ENCODE data around the gene C14orf180.
"Not testable (repeated sequence)": the region's sequence is repeated elsewhere in the genome, so short reads cannot be mapped to it uniquely, and the experiment has no call there.

The C14orf180 gene

DNA sequence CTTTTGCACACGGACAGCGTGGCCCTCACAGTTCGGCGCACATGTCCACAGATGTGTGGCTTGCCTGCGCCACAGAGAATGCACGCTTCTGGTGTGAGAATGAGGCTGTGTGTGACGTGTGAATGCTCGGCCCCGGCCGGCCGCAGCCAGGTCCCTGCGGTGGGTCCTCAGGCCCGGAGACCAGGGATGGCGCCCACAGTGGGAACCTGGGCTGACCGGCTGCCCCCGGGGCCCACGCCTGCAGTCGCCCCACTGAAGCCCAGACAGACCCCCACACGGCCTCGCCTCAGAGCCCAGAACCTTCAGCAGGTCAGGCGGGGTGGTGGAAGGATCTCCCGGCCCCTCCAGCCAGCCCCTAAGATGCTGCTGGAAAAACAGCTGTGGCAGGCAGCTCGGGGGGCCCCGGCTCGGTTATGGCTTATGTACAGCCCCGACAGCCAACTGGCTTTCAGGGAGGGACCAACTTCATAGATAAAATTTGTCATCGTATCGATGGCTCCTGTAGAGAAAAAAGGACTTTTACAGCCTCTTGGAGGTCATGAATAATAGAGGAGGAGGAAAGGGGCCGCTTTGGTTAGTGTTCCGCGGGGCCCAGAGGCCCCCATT lies 4.5 kb upstream of the C14orf180 start:
- no peak for DNase-seq
- in situ Hi-C loops (cut with MboI; ENCODE audit: low pct_unique_long_range_greater_than_20kb, low sequenced_read_pairs), result no loop called here

DNA sequence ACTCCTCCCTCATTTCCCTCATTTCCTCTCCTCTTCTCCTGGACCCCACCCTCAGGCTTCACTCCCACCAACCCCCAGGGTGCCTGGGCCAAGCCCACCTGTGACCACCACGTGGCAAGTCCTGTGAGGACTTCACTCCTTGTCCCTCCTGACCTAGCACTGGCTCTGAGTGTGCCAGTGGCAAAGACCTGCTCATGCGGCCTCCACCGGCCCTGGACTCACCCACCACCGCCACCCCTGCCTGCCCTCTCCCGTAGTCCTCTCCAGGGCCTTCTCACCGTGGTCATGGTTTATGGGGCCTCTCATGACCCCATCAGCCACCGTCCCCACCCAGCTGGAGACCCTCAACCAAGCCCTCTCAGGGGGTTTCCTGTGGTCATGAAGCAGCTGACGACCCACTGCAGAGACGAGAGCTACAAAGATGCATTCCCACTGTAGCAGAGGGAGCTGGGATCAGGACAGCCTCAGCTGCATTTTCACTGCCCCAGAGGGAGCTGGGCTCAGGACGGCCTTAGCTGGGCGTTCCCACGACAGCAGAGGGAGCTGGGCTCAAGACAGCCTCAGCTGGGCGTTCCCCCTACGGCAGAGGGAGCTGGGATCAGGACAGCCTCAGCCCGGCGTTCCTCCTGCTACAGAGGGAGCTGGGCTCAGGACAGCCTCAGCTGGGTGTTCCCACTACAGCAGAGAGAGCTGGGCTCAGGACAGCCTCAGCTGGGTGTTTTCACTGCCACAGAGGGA lies 3.2 kb upstream of the C14orf180 start:
- no peak for DNase-seq
- in situ Hi-C loops (cut with MboI; ENCODE audit: low pct_unique_long_range_greater_than_20kb, low sequenced_read_pairs), result no loop called here

DNA sequence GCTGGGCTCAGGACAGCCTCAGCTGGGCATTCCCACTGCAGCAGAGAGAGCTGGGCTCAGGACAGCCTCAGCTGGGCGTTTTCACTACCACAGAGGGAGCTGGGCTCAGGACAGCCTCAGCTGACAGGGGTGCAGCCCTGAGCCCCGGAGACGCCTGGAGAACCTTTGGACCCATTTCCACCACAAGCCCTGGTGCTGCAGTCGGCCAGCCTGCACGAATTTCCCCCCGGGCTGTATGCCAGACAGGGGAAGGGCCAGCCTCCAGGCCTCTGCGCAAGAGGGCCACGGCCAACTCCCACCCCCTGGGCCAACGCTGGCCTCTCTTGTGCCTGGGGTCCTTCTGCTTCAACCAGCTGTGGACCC lies 2.6 kb upstream of the C14orf180 start:
- in situ Hi-C loops (cut with MboI; ENCODE audit: low pct_unique_long_range_greater_than_20kb, low sequenced_read_pairs), result no loop called here
- DNase-seq, result no peak

DNA sequence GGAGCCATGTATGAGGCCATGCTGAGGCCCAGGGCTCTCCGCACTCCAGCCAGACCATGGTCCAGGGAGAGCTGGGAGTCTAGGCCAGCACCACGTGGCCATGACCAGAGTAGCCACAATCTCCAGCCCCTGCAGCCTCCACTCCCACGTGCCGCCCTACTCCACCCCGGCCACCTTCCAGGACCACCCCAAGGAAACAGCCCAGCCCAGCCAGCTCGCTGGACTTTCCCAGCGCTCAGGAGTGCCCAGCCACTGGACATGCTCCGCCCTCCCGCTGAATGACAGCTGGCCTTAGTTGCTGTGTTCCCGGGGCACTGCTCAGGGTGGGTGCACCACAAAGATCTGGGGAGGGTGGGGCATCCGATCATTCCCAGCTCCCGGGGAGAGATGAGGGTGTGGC lies 2.1 kb upstream of the C14orf180 start:
- no peak for DNase-seq
- in situ Hi-C loops (cut with MboI; ENCODE audit: low pct_unique_long_range_greater_than_20kb, low sequenced_read_pairs), result no loop called here

DNA sequence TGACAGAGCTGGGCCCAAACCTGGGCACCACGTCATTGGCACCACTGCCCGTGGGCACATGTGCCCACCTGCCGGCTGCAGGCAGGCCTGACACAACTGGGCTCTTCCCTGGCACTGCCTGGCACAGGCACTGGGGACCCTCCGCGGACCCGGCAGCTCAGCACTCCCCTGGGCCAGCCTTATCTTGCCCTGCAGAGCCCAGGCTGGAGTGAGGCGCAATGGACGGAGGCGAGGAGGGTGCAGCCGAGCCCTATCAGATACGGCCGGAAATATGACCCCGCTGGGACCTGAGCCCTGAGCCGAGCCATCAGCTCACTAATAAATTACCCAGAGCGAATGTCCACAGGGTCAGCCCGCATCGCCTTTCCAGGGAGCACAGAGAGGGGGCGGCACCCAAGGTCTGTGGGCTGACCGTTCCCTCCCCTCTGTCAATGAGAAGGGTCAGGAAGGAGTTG lies 1.7 kb upstream of the C14orf180 start:
- in situ Hi-C loops (cut with MboI; ENCODE audit: low pct_unique_long_range_greater_than_20kb, low sequenced_read_pairs), result no loop called here
- DNase-seq, result no peak

DNA sequence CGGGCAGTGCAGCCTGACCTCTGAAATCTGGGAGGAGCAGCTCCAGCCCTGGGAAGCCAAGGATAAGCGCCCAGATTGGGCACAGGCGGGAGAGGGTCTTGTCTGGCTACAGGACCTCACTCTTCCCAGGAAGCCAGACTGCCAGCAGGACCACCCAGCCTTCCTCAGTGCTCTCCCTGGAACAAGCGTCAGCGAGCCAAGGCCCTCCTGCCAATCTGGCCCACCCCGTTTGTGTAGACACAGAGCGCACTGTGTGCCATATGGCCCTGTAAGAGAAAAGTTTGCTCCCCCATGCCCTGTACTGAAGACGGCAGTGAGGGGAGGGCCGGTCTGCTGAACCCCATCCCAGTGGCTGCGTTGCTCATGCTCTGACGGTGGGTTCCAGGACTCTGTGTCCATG lies 1.2 kb upstream of the C14orf180 start:
- in situ Hi-C loops (cut with MboI; ENCODE audit: low pct_unique_long_range_greater_than_20kb, low sequenced_read_pairs), result no loop called here
- no peak for DNase-seq

DNA sequence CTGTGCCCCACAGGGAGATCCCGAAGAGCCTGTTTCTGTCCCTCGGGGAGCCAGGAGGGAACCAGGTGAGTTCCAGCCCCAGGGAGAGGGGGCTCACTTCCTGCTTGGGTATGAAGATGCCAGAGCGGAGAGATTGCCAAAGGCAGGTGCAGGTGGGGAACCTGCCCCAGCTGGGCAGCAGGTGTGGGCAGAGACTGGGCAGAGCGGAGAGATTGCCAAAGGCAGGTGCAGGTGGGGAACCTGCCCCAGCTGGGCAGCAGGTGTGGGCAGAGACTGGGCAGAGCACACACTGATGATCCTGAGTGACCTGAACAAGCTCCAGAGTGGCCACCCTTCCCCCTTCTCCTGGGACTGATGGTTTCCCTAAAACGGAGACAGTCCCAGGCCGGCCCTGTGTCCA lies 375 bp downstream of the C14orf180 start:
- DNase-seq; in situ Hi-C loops (cut with MboI; ENCODE audit: low pct_unique_long_range_greater_than_20kb, low sequenced_read_pairs): not testable (repeated sequence)

DNA sequence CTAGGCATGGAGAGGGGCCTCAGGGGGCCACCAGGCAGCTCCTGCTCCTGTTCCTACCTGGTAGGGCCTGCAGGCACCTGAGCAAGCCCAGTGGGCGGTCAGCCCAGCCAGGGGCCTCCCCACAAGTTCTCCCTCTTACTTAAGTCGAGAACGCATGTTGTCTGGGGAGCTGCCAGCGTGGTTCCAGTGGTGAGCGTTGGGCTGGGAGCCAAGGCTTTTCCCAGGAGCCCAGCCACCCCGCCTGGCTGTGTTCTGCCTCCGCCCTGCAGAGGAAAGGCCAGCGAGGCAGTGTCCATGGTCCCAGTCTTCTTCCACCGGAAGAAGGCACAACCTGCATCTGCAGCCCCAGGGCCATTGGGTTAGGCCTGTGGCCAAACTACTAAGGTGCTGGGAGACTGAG lies 1.4 kb downstream of the C14orf180 start:
- in situ Hi-C loops (cut with MboI; ENCODE audit: low pct_unique_long_range_greater_than_20kb, low sequenced_read_pairs), result no loop called here
- no peak for DNase-seq

DNA sequence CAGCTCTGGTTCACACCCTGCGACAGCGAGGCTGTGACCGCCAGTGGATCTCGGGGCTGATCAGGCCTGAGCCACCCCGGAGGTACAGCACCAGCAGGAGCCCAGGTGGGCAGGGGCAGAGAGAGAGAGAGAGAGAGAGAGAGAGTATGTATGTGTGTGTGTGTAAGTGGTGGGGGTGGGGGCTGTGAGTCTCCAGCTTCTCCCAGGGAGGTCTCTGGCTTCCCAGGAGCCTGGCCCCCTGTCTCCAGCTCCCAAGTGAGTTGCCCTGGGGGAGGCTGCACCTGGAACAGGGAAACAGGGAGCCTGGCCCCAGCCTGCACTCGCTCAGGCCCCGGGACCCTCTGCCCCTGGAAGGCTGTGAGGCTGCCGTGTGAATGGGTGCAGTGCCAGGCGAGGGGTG lies 2.0 kb downstream of the C14orf180 start:
- DNase-seq, result no peak
- in situ Hi-C loops (cut with MboI; ENCODE audit: low pct_unique_long_range_greater_than_20kb, low sequenced_read_pairs), result no loop called here

DNA sequence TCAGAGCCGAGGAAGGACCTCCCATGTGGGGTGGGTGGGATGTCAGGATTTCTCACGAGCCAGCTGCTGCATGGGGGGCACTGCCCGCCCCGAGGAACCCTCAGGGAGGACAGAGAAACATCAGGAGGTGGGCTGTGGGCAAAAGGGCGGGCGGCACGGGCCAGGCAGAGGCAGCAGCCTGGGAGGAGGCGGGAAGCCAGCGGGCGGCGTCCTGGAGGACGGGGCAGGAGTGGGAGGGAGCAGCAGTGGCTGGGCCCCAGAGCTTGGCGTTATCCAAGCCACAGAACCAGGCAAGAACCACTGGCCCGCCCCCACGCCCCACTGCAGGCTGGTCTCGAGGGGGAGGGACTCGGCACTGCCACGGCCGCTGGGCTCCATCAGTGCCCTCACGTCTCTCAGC lies 2.4 kb downstream of the C14orf180 start:
- DNase-seq, result no peak
- in situ Hi-C loops (cut with MboI; ENCODE audit: low pct_unique_long_range_greater_than_20kb, low sequenced_read_pairs), result no loop called here

DNA sequence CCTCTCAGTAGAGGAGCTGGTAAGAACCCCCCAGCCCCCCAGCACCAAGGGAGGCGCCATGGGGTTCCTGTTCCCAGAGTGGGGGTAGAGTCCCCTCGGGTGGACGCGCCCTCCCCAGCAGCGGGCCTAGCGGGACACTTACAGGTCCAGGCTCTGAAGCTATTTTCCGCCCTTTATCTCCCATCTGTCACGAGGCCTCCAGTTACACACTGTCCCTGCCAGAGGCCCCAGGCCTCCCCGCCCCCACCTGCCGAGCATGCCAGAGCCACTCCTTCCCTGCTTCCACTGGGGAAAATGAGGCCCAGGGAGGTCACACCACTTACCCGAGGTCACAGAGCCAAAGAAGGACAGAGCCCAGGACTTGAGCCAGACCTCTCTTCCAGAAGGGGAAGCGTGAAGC lies 3.1 kb downstream of the C14orf180 start:
- no peak for DNase-seq
- in situ Hi-C loops (cut with MboI; ENCODE audit: low pct_unique_long_range_greater_than_20kb, low sequenced_read_pairs), result no loop called here

DNA sequence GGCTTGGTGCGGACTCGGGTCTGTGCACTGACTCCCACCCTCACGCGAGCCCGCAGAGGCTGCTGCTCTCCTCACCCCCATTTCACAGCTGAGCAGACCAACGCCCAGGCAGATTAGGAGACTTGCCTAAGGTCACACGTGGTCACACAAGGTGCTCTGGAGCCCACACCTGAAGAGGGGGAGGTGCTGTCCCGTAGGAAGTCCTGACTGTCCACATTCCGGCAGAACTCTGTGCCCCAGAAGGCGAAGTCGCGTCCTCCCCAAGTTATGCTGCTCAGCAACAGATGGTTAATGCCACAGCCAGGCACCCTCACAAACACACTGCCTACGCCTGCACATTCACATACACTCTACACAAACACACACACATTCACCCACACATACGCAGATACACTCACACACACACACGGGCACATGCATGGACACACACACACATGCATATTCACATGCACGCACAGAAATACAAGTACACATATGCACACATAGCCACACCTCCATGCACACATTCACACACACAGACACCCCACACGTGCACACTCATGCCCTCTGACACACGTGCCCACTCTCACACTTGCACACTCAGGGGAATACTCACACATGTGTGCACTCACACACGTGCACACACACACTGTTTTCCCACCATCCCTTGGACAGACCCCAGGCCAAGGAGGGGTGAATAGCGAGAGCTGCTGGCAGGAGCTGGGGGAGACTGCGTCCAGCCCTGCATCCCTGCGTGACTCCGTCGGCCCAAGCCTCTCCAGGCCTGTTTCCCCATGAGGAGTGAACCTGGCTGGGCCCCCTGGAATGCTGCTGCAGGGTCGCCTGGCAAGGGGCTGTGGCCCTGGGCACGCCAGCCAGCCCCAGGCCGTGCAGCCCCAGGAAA lies 4.1 kb downstream of the C14orf180 start:
- no peak for DNase-seq
- in situ Hi-C loops (cut with MboI; ENCODE audit: low pct_unique_long_range_greater_than_20kb, low sequenced_read_pairs), result no loop called here

DNA sequence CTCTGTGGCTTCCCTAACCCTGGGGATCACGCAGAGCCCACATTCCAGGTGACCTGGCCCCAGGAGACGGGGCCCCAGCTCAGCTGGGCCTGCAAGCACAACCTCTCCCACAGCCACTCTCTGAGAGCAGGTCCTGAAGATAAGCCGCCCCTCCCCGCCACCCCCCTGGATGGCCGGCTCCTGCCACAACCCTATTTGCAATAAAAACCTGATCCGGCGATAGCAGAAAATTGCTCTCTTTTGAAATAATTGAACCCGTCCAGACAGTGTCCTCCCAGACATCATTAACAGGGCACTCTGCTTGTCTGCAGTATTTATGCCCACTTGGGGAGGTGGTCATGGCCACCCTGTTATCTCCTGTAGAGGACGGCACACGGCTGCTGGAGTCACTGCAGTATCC lies 5.0 kb downstream of the C14orf180 start:
- no peak for DNase-seq
- in situ Hi-C loops (cut with MboI; ENCODE audit: low pct_unique_long_range_greater_than_20kb, low sequenced_read_pairs), result no loop called here

DNA sequence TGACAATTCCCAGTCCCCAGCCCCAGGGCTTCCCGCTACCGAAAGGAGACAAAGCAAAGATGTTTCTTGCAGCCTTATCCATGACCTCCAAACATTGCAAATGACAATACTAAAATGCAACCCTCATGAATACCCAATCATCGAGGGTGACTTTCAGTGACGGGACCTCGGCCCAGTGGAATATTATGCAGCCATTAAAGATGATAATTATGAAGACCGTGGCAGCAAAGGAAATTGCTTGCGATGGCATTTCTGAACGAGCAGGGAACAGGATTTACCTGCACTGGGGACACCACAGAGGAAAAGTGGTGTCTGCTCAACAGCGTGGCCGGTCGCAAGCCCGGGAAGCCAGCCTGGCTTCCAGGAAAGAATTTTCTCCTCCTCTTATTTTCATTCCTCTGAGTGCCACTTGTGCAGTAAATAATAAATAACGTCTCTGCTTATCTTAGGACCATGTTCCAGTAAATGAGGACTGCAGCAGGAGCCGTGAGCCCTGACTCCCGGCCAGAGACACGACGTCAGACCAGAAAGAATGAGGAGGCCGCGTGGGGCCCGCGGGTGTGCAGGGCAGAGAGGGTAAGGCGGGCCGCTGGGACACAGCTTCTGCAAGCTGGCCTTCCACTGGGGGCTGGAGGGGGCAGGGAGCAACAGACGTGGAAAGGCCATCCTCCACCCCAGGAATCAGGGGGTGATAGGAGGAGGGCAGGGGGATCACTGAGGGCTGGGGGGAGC lies 6.6 kb downstream of the C14orf180 start:
- in situ Hi-C loops (cut with MboI; ENCODE audit: low pct_unique_long_range_greater_than_20kb, low sequenced_read_pairs), result no loop called here
- no peak for DNase-seq

DNA sequence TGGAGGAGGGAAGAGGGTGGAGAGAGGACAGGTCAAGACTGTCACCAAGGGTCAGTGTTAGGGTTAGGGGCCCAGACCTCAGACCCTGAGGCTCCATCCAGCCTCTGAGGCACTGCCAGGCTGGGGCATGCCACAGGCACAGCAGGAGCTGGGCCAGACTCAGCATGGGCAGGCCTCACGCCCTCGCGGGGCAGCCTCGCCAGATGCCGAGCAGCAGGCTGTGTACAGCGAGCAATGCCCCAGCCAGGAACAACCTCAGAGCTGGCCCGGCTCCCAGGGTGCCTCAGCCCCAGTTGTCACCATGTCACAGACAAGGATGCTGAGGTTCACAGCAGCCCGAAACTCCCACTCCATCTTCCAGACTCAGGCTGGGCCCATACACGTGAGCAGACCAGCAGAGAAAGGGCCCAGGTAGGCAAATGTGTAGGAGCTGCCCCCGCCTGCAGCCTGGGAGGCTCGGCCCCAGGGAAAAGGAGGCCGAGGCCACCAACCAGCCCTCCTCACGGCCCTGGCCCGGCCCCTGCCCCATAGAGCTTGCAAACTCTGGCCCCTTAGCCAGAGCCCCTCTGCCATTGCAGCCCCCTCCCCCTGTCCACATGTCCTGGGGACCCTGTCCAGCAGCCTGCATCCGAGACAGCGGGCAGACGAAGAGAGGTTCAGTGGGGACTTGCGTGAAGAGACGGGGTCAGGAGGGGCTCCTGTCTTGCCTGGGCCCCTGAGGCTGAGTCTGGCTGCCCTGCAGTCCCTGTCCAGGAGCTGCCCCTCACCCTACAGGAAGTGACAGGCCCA lies 7.5 kb downstream of the C14orf180 start:
- no peak for DNase-seq
- in situ Hi-C loops (cut with MboI; ENCODE audit: low pct_unique_long_range_greater_than_20kb, low sequenced_read_pairs), result no loop called here

DNA sequence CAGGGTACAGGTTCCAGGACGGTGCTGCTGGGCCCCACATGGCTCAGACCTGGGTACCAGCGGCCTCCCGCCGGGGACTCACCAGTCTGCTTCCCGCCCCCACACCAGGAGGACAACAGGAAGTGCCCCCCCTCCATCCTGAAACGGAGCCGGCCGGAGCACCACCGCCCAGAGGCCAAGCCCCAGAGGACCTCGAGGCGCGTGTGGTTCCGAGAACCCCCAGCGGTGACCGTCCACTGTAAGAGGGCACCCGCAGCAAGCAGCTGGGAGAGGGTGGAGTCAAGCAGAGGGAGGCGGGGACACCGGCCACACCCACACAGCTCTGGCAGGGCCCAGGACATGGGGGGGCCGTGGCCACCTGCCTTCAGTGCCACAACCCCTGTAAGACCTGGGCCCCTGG lies 8.1 kb downstream of the C14orf180 start:
- in situ Hi-C loops (cut with MboI; ENCODE audit: low pct_unique_long_range_greater_than_20kb, low sequenced_read_pairs), result no loop called here
- DNase-seq, result no peak

DNA sequence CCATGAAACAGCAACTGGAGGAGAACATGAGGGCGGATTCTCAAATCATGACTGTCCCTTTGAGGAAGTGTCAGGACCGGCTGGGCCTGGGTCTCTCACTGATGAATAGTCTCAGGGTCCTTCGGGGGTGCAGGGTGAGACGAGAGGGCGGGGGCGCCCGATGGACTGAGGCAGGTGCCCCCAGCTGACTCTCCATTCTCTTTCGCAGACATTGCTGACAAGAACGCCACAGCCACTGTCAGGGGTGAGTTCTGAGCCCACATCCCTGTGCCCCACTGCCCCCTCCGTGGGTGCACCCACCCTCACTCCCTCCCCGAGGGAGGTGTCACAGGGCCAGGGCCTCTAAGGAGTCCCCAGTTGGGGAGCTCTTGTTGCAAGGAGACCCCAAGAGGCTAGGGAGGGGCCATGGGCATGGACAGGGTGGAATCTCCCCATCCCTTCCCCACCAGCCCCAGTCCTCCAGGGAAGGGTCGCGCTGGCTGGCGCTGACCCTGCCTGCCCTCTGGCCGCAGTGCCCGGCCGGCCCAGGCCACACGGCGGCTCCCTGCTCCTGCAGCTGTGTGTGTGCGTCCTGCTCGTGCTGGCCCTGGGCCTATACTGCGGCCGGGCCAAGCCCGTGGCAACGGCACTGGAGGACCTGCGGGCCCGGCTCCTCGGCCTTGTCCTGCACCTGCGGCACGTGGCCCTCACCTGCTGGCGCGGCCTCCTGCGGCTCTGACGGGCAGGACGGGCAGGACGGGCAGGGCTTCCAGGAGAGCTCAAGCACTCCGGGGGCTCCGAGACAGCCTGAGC lies 8.7 kb downstream of the C14orf180 start:
- no peak for DNase-seq
- in situ Hi-C loops (cut with MboI; ENCODE audit: low pct_unique_long_range_greater_than_20kb, low sequenced_read_pairs), result no loop called here

Measured in KBM-7 (cell line).